SU-DHL-6 (cell line): ENCODE data around the gene RAD51B.

Experiments
- CTCF ChIP-seq: fragments of 200-600 bp; sonication (generic); IDR thresholded peaks from one replicate; pipeline ENCODE4 v1.5.1; 2017; ENCODE audit warnings: antibody characterized with exemption, mild to moderate bottlenecking, low read length, moderate library complexity; ENCODE audit not compliant: insufficient read depth, poor library complexity, severe bottlenecking
- EZH2phosphoT487 ChIP-seq: fragments of 200-600 bp; sonication (generic), shearing (Covaris generic); conservative IDR thresholded peaks from 2 replicates; pipeline ENCODE4 v1.6.1; 2018; ENCODE audit warnings: mild to moderate bottlenecking, antibody characterized with exemption, low read length, moderate library complexity, mixed read lengths

DNA sequence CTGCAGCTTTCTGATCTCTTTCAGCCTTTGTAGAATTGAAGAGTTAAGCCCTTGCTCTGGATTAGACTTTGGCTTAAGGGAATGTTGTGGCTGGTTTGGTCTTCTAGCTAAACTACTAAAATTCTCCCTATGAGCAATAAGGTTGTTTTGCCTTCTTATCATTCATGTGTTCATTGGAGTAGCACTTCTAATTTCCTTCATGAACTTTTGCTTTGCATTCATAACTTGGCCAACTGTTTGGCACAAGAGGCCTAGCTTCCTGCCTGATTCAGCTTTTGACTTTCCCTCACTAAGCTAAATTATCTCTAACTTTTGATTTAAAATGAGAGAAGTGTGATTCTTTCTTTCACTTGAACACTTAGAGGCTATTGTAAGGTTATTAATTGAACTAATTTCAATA lies 384.3 kb downstream of the RAD51B start:
- TF ChIP-seq EZH2phosphoT487 (no peak), CTCF (no peak)
